B cell (primary cell): Measurements from ENCODE around the gene TLL1.

Experiments used
- CTCF ChIP-seq: fragments of 200-600 bp; IDR thresholded peaks from one replicate; pipeline ENCODE4 v1.8.0; 2022; ENCODE audit warnings: antibody characterized with exemption, mild to moderate bottlenecking
- EZH2 ChIP-seq: IDR thresholded peaks from 2 replicates; pipeline ENCODE4 v1.6.1; 2012; ENCODE audit warnings: borderline replicate concordance, low read depth, mild to moderate bottlenecking, moderate library complexity, low read length; ENCODE audit not compliant: insufficient read depth, poor library complexity, severe bottlenecking

- TF ChIP-seq CTCF (no peak), EZH2 (no peak)
Measured at GRCh38 chr4:165992283-165992682, 119.2 kb downstream of the TLL1 start.
